Muscle of leg (tissue), 11 donors: ENCODE measurements around the gene MISP3. TPM values are rescaled to one million over a fixed set of nuclear protein-coding genes. Genes with fewer than 3 reads are reported as not detected.

Source experiments
- DNase-seq: peaks from one replicate; pipeline ENCODE4 v3.0.0; 2013
- H3K27ac ChIP-seq: one replicate; pipeline ENCODE4 v1.5.1; 2013; ENCODE audit warnings: mild to moderate bottlenecking, low read length, control low read depth
- H3K27me3 ChIP-seq: one replicate; pipeline ENCODE4 v1.6.1; 2013; ENCODE audit warnings: low read length; ENCODE audit not compliant: control insufficient read depth, insufficient read depth
- H3K36me3 ChIP-seq: one replicate; pipeline ENCODE4 v1.6.1; 2013; ENCODE audit warnings: low read length; ENCODE audit not compliant: control insufficient read depth, insufficient read depth
- H3K4me1 ChIP-seq: one replicate; pipeline ENCODE4 v1.6.1; 2013; ENCODE audit warnings: low read length; ENCODE audit not compliant: control insufficient read depth, insufficient read depth
- H3K4me3 ChIP-seq: one replicate; pipeline ENCODE4 v1.5.1; 2013; ENCODE audit warnings: low read length, control low read depth
- H3K9me3 ChIP-seq: replicated peaks from 2 replicates; pipeline ENCODE4 v1.6.1; 2013; ENCODE audit warnings: low read depth, low read length; ENCODE audit not compliant: control insufficient read depth
- WGBS: methylation state at CpG from one replicate; pipeline ENCODE4 v1.1.5; 2013; ENCODE audit warnings: missing lambda C conversion rate; ENCODE audit not compliant: insufficient coverage; 5-methylcytosine and 5-hydroxymethylcytosine counted together
- polyA plus RNA-seq, 8 donors: library from polyadenylated mRNA; unstranded; fragments of 120-200 nt; gene quantifications; one replicate each; pipeline versions ENCODE4 v1.2.1 to v1.2.3, GENCODE V29; 2013; ENCODE audit warnings: inconsistent platforms in 1 of 8, low replicate concordance in 1 of 8; ENCODE audit not compliant: insufficient read length in 8 of 8, insufficient read depth in 1 of 8
- total RNA-seq: library from RNA; stranded (reverse); fragments of 120-200 nt; gene quantifications from one replicate; pipeline ENCODE4 v1.2.4, GENCODE V29; 2013

The MISP3 gene
- total and polyA plus RNA-seq, 9 donors, result 0.62 to 1.4 (median 0.77) TPM

GRCh38 chr19:14061081-14061749, 11.4 kb upstream of the MISP3 start:
- peaks cover 10% of the 10 kb centered on the region for H3K4me1 ChIP-seq
- WGBS, result 59% methylated on average over 4 of the region's 9 CpGs
- no peak for DNase-seq
- peaks cover 49% of the 10 kb centered on the region for H3K27me3 ChIP-seq
- no peak overlapping the region for H3K4me3 ChIP-seq
- H3K27ac ChIP-seq, result no peak overlapping the region
- no peaks in the 10 kb centered on the region for H3K9me3 ChIP-seq
- H3K36me3 ChIP-seq, result no peaks in the 10 kb centered on the region

- no peak for DNase-seq
- Histone ChIP-seq H3K36me3 (no peaks in the 10 kb centered on the region), H3K4me3 (no peak within 1 kb of the TSS), H3K4me1 (peaks cover 9% of the 10 kb centered on the region), H3K27me3 (peaks cover 43% of the 10 kb centered on the region), H3K9me3 (no peaks in the 10 kb centered on the region), H3K27ac (no peak within 1 kb of the TSS)
- 66% methylated on average over 13 of the region's 19 CpGs for WGBS
These were observed 10.6 kb upstream of the MISP3 start, which contains the start of gene PALM3 for GRCh38 chr19:14061751-14062557. TSS of gene PALM3 (minus strand) at chr19:14062076. CDS start at chr19:14061980, 96 bp downstream.

- no peak for DNase-seq
- Histone ChIP-seq H3K4me3 (no peak overlapping the region), H3K36me3 (no peaks in the 10 kb centered on the region), H3K4me1 (peaks cover 8% of the 10 kb centered on the region), H3K27ac (no peak overlapping the region), H3K9me3 (no peaks in the 10 kb centered on the region), H3K27me3 (peaks cover 39% of the 10 kb centered on the region)
- WGBS, result 78% methylated on average over 5 of the region's 5 CpGs
These were observed 10.1 kb upstream of the MISP3 start for GRCh38 chr19:14062558-14062855.

- WGBS, result 93% methylated on average over 3 of the region's 7 CpGs
- H3K27ac ChIP-seq, result no peak overlapping the region
- no peak overlapping the region for H3K4me3 ChIP-seq
- H3K27me3 ChIP-seq, result peaks cover 34% of the 10 kb centered on the region
- no peaks in the 10 kb centered on the region for H3K9me3 ChIP-seq
- peaks cover 2% of the 10 kb centered on the region for H3K4me1 ChIP-seq
- no peak for DNase-seq
- H3K36me3 ChIP-seq, result no peaks in the 10 kb centered on the region
These were observed 9.5 kb upstream of the MISP3 start for GRCh38 chr19:14063105-14063504.

GRCh38 chr19:14066134-14066533, 6.5 kb upstream of the MISP3 start:
- Histone ChIP-seq H3K4me3 (no peak overlapping the region), H3K36me3 (no peaks in the 10 kb centered on the region), H3K27me3 (peaks cover 6% of the 10 kb centered on the region), H3K27ac (no peak overlapping the region), H3K4me1 (no peaks in the 10 kb centered on the region), H3K9me3 (no peaks in the 10 kb centered on the region)
- WGBS, result 88% methylated on average over 1 of the region's 2 CpGs
- no peak for DNase-seq

GRCh38 chr19:14070268-14071050, 2.1 kb upstream of the MISP3 start:
- Histone ChIP-seq H3K4me1 (peaks cover 34% of the 10 kb centered on the region), H3K9me3 (no peaks in the 10 kb centered on the region), H3K27me3 (peaks cover 22% of the 10 kb centered on the region), H3K27ac (no peak overlapping the region), H3K36me3 (no peaks in the 10 kb centered on the region), H3K4me3 (no peak overlapping the region)
- DNase-seq, result no peak
- WGBS, result 93% methylated on average over 41 of the region's 43 CpGs

GRCh38 chr19:14073261-14073924, 807 bp downstream of the MISP3 start:
- peak; percentile 83 for DNase-seq
- peaks cover 34% of the 10 kb centered on the region for H3K4me1 ChIP-seq
- no peaks in the 10 kb centered on the region for H3K36me3 ChIP-seq
- H3K4me3 ChIP-seq, result peak overlapping the region; percentile 61
- under 1% methylated on average over 103 of the region's 106 CpGs for WGBS
- H3K27me3 ChIP-seq, result peaks cover 22% of the 10 kb centered on the region
- H3K27ac ChIP-seq, result peak overlapping the region; percentile 78
- no peaks in the 10 kb centered on the region for H3K9me3 ChIP-seq

GRCh38 chr19:14073925-14074838, 1.6 kb downstream of the MISP3 start:
- Histone ChIP-seq H3K4me3 (peak overlapping the region; percentile 61), H3K27ac (peak overlapping the region; percentile 78), H3K36me3 (no peaks in the 10 kb centered on the region), H3K4me1 (peaks cover 34% of the 10 kb centered on the region), H3K9me3 (no peaks in the 10 kb centered on the region), H3K27me3 (peaks cover 22% of the 10 kb centered on the region)
- 4% methylated on average over 36 of the region's 44 CpGs for WGBS
- no peak for DNase-seq

- peaks cover 33% of the 10 kb centered on the region for H3K4me1 ChIP-seq
- H3K27me3 ChIP-seq, result peaks cover 13% of the 10 kb centered on the region
- peak; percentile 58 for DNase-seq
- no CpG with 5 or more reads among the region's 2 CpGs for WGBS
- peaks cover 2% of the 10 kb centered on the region for H3K36me3 ChIP-seq
- H3K9me3 ChIP-seq, result no peaks in the 10 kb centered on the region
- no peak overlapping the region for H3K4me3 ChIP-seq
- no peak overlapping the region for H3K27ac ChIP-seq
These were observed 5.8 kb downstream of the MISP3 start for GRCh38 chr19:14078411-14078810.
